ENCODE data around the gene ZNF518A. TPM values are rescaled to one million over a fixed set of nuclear protein-coding genes. Genes with fewer than 3 reads are reported as not detected.

Gene ZNF518A
- polyA plus RNA-seq, 1 donor from 2014 or later = 56.7 TPM

- no peak overlapping the region for H3K9ac ChIP-seq (ENCODE audit: low read length)
- H3K9me3 ChIP-seq (ENCODE audit: low read length) = no peaks in the 10 kb centered on the region
- no peaks in the 10 kb centered on the region for H3K27me3 ChIP-seq (ENCODE audit: insufficient read depth, low read depth, low read length)
- H3F3A ChIP-seq (ENCODE audit: insufficient read depth, low read length, poor library complexity, severe bottlenecking) = no peaks in the 10 kb centered on the region
- no peak overlapping the region for H3K4me2 ChIP-seq (ENCODE audit: low read length)
- H3K36me3 ChIP-seq (ENCODE audit: insufficient read depth, low read length) = no peaks in the 10 kb centered on the region
- H2AFZ ChIP-seq (ENCODE audit: low read depth, low read length) = no peak overlapping the region
- H4K20me1 ChIP-seq (ENCODE audit: insufficient read depth) = no peaks in the 10 kb centered on the region
- TF ChIP-seq POLR2AphosphoS5 (IDR thresholded peaks at IDR 0.05) (no peak), RAD21 (conservative IDR thresholded peaks at IDR 0.05) (no peak), TAF1 (IDR thresholded peaks at IDR 0.05; ENCODE audit: low read depth) (no peak), EZH2 (IDR thresholded peaks at IDR 0.05; ENCODE audit: borderline replicate concordance, insufficient read depth, low read length, poor library complexity, severe bottlenecking) (no peak), MXI1 (conservative IDR thresholded peaks at IDR 0.05; ENCODE audit: poor library complexity, severe bottlenecking) (no peak), CTCF (IDR thresholded peaks at IDR 0.05; ENCODE audit: poor library complexity, severe bottlenecking) (no peak), REST (IDR thresholded peaks at IDR 0.05; ENCODE audit: borderline replicate concordance) (no peak), SMC3 (conservative IDR thresholded peaks at IDR 0.05; ENCODE audit: poor library complexity) (no peak), EP300 (conservative IDR thresholded peaks at IDR 0.05; ENCODE audit: poor library complexity, severe bottlenecking) (no peak)
- H3K4me3 ChIP-seq (ENCODE audit: low read length) = no peak overlapping the region
- no peaks in the 10 kb centered on the region for H3K79me2 ChIP-seq (replicated peaks; ENCODE audit: insufficient read depth, low read length)
- no peaks in the 10 kb centered on the region for H3K9me2 ChIP-seq (ENCODE audit: insufficient read depth, low read length)
- H3K27ac ChIP-seq (ENCODE audit: low read length) = no peak overlapping the region
These were observed 22.5 kb upstream of the ZNF518A start for GRCh38 chr10:96107623-96108038.

GRCh38 chr10:96112531-96112930 is 17.6 kb upstream of the ZNF518A start:
- no peak overlapping the region for H3K4me2 ChIP-seq (ENCODE audit: low read length)
- H4K20me1 ChIP-seq (ENCODE audit: insufficient read depth) = no peaks in the 10 kb centered on the region
- H3F3A ChIP-seq (ENCODE audit: insufficient read depth, low read length, poor library complexity, severe bottlenecking) = no peaks in the 10 kb centered on the region
- no peaks in the 10 kb centered on the region for H3K9me2 ChIP-seq (ENCODE audit: insufficient read depth, low read length)
- H2AFZ ChIP-seq (ENCODE audit: low read depth, low read length) = no peak overlapping the region
- H3K9me3 ChIP-seq (ENCODE audit: low read length) = no peaks in the 10 kb centered on the region
- no peak for TF ChIP-seq POLR2AphosphoS5 (IDR thresholded peaks at IDR 0.05)
- no peak overlapping the region for H3K27ac ChIP-seq (ENCODE audit: low read length)
- no peaks in the 10 kb centered on the region for H3K27me3 ChIP-seq (ENCODE audit: insufficient read depth, low read depth, low read length)
- no peak overlapping the region for H3K9ac ChIP-seq (ENCODE audit: low read length)
- H3K36me3 ChIP-seq (ENCODE audit: insufficient read depth, low read length) = no peaks in the 10 kb centered on the region
- no peak overlapping the region for H3K4me3 ChIP-seq (ENCODE audit: low read length)
- H3K79me2 ChIP-seq (replicated peaks; ENCODE audit: insufficient read depth, low read length) = no peaks in the 10 kb centered on the region
